ENCODE results near the gene MEIOC.
"Not testable (repeated sequence)": the region's sequence is repeated elsewhere in the genome, so short reads cannot be mapped to it uniquely, and the experiment has no call there.

Gene MEIOC

DNA sequence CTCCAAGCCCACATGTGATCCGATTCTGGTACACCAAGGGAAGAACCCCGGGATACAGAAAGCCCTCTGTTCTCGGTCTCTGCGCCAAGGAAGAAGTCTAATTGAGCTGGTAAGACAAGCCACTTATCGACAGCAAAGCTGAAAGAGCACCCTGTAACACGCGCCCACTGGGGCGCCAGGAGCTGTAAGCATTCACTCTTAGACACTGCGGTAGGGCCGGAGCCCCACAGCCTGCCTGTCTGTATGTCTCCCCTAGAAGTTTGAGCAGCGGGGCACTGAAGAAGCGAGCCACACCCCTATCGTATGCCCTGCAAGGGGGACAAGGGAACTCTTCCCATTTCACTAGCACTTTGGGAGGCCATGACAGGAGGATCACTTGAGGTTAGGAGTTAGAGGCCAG is 27.0 kb upstream of the MEIOC start:
- in situ Hi-C loops (cut with HindIII; ENCODE audit: low pct_unique_long_range_greater_than_20kb, low sequenced_read_pairs), result no loop called here
- no peak for DNase-seq (ENCODE audit: low read depth in 1 of 2, low spot score in 1 of 2)
- TF ChIP-seq JUND (IDR thresholded peaks at IDR 0.05; ENCODE audit: low read depth), result no peak

DNA sequence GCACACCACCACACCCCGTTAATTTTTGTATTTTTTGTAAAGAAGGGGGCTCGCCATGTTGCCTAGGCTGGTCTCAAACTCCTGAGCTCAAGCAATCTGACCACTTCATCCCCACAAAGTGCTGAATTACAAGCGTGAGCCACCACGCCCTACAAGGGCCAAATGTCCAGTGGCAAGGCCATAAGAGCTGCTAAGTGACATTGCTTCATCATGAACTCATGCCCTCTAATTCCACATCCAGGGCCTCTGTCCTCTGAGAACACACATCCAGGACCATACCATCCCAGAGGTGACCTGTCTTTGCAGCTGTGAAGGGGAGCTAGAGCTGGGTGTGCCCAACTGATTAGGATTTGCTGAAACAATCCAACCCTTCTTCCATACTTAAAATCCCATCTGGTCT is 25.6 kb upstream of the MEIOC start:
- TF ChIP-seq JUND (IDR thresholded peaks at IDR 0.05; ENCODE audit: low read depth), result no peak
- in situ Hi-C loops (cut with HindIII; ENCODE audit: low pct_unique_long_range_greater_than_20kb, low sequenced_read_pairs), result no loop called here
- no peak for DNase-seq (ENCODE audit: low read depth in 1 of 2, low spot score in 1 of 2)

- no peak for TF ChIP-seq JUND (IDR thresholded peaks at IDR 0.05; ENCODE audit: low read depth)
- in situ Hi-C loops (cut with HindIII; ENCODE audit: low pct_unique_long_range_greater_than_20kb, low sequenced_read_pairs), result no loop called here
- DNase-seq (ENCODE audit: low read depth in 1 of 2, low spot score in 1 of 2), result no peak
Observed at GRCh38 chr17:44633998-44634397, 22.3 kb upstream of the MEIOC start.

DNA sequence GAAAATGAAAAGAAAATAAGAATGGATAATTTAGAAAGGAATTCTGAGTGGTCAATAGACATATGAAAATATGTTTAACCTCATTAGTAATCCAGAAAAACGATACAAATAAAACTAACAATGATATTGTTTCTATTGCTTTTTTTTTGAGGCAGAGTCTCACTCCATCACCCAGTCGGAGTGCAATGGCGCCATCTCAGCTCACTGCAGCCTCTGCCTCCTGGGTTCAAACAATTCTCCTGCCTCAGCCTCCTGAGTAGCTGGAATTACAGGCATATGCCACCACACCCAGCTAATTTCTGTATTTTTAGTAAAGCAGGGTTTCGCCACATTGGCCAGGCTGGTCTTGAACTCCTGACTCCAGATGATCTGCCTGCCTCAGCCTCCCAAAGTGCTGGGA is 21.9 kb upstream of the MEIOC start:
- in situ Hi-C loops (cut with HindIII; ENCODE audit: low pct_unique_long_range_greater_than_20kb, low sequenced_read_pairs); DNase-seq (ENCODE audit: low read depth in 1 of 2, low spot score in 1 of 2): not testable (repeated sequence)

DNA sequence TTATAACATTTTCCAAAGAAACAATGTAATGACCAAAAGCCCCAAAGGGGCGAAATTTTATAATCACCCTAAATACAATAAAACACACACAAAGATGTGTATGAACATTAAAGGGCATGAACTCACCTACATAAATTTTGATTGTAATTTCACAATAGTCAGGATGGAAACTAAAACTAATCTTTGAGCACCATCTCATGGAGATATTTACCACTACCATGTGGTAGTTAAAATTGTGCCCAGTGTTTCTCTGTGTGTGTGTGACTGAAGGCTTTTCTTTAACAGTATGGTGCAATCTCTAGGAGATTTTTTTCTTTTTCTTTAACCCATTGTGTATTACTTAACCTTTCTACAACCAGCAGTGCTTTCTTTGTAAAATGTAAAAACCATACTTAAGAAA is 19.7 kb upstream of the MEIOC start:
- no peak for TF ChIP-seq JUND (IDR thresholded peaks at IDR 0.05; ENCODE audit: low read depth)
- peak; percentile 55 to 57 for DNase-seq (ENCODE audit: low read depth in 1 of 2, low spot score in 1 of 2)
- in situ Hi-C loops (cut with HindIII; ENCODE audit: low pct_unique_long_range_greater_than_20kb, low sequenced_read_pairs), result no loop called here

DNA sequence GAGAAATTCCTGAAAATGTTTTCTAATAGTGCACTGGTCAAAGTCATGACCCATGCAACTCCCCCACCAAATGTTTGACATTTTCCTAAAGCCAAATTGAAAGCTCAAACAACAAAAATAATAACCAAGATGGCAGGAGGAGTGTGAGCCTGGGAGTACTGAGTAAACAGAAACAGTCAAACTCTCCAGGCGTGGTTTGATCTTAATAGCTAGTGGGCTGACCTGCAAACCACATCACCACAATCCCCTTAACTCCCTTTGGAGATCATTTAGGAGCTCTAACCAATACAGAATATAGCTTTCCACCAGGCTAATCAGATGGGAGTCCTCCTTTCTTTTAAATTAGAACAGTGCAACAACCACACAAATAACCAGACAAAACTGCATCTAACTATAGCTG is 19.2 kb upstream of the MEIOC start:
- TF ChIP-seq JUND (IDR thresholded peaks at IDR 0.05; ENCODE audit: low read depth), result no peak
- in situ Hi-C loops (cut with HindIII; ENCODE audit: low pct_unique_long_range_greater_than_20kb, low sequenced_read_pairs), result no loop called here
- DNase-seq (ENCODE audit: low read depth in 1 of 2, low spot score in 1 of 2), result no peak

GRCh38 chr17:44642834-44643233 is 13.4 kb upstream of the MEIOC start:
- DNase-seq (ENCODE audit: low read depth in 1 of 2, low spot score in 1 of 2), result no peak
- in situ Hi-C loops (cut with HindIII; ENCODE audit: low pct_unique_long_range_greater_than_20kb, low sequenced_read_pairs), result no loop called here
- TF ChIP-seq JUND (IDR thresholded peaks at IDR 0.05; ENCODE audit: low read depth), result no peak

DNA sequence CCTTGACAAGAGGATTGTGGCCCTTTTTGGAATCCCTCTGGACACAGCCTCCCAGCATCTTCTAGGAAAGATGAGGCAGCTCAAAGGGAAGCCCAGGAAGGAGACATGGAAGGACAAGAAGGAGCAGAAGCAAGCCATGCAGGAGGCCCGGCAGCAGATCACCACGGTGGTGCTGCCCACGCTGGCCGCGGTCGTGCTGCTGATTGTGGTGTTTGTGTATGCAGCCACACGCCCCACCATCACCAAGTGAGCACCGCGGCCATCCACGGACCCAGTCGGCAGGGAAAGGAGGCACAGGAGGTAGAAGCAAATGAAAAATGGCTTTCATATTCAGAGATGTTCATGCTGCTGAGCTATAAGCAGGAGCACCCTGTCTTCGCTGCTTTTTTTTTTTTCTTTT is 10.9 kb upstream of the MEIOC start:
- no peak for TF ChIP-seq JUND (IDR thresholded peaks at IDR 0.05; ENCODE audit: low read depth)
- in situ Hi-C loops (cut with HindIII; ENCODE audit: low pct_unique_long_range_greater_than_20kb, low sequenced_read_pairs), result no loop called here

DNA sequence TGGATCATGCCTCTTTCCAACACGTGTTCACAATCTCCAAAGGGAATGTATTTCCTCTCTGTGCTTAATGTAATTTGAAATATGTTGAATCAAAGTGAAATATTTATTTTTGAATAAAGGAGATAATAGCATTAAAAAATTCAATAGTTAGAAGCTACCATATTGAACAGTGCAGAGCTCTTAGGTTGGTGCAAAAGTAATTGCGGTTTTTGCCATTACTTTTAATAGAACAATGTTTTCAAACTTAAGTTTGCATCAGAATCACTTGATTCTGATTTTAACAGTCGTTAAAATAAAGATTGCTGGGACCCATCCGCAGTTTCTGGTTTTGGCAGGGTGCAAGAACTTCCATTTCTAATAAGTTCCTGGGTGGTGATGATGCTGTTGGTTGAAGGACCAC is 10.0 kb upstream of the MEIOC start:
- no peak for DNase-seq (ENCODE audit: low read depth in 1 of 2, low spot score in 1 of 2)
- no peak for TF ChIP-seq JUND (IDR thresholded peaks at IDR 0.05; ENCODE audit: low read depth)
- in situ Hi-C loops (cut with HindIII; ENCODE audit: low pct_unique_long_range_greater_than_20kb, low sequenced_read_pairs), result no loop called here

More for the DNA sequence above, 10.9 kb upstream of the MEIOC start:
- DNase-seq (ENCODE audit: low read depth in 1 of 2, low spot score in 1 of 2), result no peak

DNA sequence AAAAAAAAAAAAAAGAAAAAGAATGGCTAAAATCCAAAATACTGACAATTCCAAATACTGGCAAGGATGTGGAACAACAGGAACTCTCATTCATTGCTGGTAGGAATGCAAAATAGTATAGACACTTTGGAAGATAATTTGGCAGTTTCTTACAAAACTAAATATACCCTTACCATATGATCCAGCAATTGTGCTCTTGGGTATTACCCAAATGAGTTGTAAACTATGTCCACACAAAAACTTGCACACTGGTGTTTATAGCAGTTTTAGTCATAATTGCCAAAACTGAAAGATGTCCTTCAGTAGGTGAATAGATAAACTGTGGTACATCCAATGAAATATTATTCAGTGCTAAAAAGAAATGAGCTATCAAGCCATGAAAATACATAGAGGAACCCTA is 8.5 kb upstream of the MEIOC start:
- no peak for TF ChIP-seq JUND (IDR thresholded peaks at IDR 0.05; ENCODE audit: low read depth)
- no peak for DNase-seq (ENCODE audit: low read depth in 1 of 2, low spot score in 1 of 2)
- in situ Hi-C loops (cut with HindIII; ENCODE audit: low pct_unique_long_range_greater_than_20kb, low sequenced_read_pairs), result no loop called here

GRCh38 chr17:44648963-44649362 is 7.3 kb upstream of the MEIOC start:
- no peak for DNase-seq (ENCODE audit: low read depth in 1 of 2, low spot score in 1 of 2)
- no peak for TF ChIP-seq JUND (IDR thresholded peaks at IDR 0.05; ENCODE audit: low read depth)
- in situ Hi-C loops (cut with HindIII; ENCODE audit: low pct_unique_long_range_greater_than_20kb, low sequenced_read_pairs), result no loop called here

GRCh38 chr17:44651228-44651627 is 5.0 kb upstream of the MEIOC start:
- TF ChIP-seq JUND (IDR thresholded peaks at IDR 0.05; ENCODE audit: low read depth), result no peak
- in situ Hi-C loops (cut with HindIII; ENCODE audit: low pct_unique_long_range_greater_than_20kb, low sequenced_read_pairs), result no loop called here
- DNase-seq (ENCODE audit: low read depth in 1 of 2, low spot score in 1 of 2), result no peak

- TF ChIP-seq JUND (IDR thresholded peaks at IDR 0.05; ENCODE audit: low read depth), result no peak
Observed at GRCh38 chr17:44652727-44653126, 3.5 kb upstream of the MEIOC start.

DNA sequence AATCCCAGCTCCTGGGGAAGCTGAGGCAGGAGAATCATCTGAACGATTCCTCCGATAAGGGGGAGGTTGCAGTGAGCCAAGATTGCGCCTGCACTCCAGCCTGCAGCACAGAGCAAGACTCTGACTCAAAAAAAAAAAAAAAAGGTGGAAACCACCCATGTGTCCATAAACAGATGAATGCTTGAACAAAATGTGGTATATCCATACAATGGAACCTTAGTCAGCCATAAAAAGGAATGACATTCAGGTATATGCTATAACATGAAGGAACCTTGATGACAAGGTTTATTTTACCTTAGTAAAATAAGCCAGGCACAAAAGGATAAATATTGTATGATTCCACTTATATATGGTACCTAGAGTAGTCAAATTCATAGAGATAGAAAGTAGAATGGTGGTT is 2.9 kb upstream of the MEIOC start:
- no peak for TF ChIP-seq JUND (IDR thresholded peaks at IDR 0.05; ENCODE audit: low read depth)
- in situ Hi-C loops (cut with HindIII; ENCODE audit: low pct_unique_long_range_greater_than_20kb, low sequenced_read_pairs), result no loop called here
- DNase-seq (ENCODE audit: low read depth in 1 of 2, low spot score in 1 of 2), result no peak

More at GRCh38 chr17:44652727-44653126, 3.5 kb upstream of the MEIOC start:
- DNase-seq (ENCODE audit: low read depth in 1 of 2, low spot score in 1 of 2), result no peak
- in situ Hi-C loops (cut with HindIII; ENCODE audit: low pct_unique_long_range_greater_than_20kb, low sequenced_read_pairs), result no loop called here

GRCh38 chr17:44653954-44654353 is 2.3 kb upstream of the MEIOC start:
- no peak for TF ChIP-seq JUND (IDR thresholded peaks at IDR 0.05; ENCODE audit: low read depth)
- in situ Hi-C loops (cut with HindIII; ENCODE audit: low pct_unique_long_range_greater_than_20kb, low sequenced_read_pairs), result no loop called here
- DNase-seq (ENCODE audit: low read depth in 1 of 2, low spot score in 1 of 2), result no peak
